T-helper 22 cell (primary cell): Measurements from ENCODE around the gene CCDC97.
"Not testable (repeated sequence)": the region's sequence is repeated elsewhere in the genome, so short reads cannot be mapped to it uniquely, and the experiment has no call there.

ENCODE experiments used
- DNase-seq: peaks from one replicate; pipeline ENCODE4 v3.0.0-alpha.2; 2020; ENCODE audit warnings: low read depth

Gene CCDC97

DNA sequence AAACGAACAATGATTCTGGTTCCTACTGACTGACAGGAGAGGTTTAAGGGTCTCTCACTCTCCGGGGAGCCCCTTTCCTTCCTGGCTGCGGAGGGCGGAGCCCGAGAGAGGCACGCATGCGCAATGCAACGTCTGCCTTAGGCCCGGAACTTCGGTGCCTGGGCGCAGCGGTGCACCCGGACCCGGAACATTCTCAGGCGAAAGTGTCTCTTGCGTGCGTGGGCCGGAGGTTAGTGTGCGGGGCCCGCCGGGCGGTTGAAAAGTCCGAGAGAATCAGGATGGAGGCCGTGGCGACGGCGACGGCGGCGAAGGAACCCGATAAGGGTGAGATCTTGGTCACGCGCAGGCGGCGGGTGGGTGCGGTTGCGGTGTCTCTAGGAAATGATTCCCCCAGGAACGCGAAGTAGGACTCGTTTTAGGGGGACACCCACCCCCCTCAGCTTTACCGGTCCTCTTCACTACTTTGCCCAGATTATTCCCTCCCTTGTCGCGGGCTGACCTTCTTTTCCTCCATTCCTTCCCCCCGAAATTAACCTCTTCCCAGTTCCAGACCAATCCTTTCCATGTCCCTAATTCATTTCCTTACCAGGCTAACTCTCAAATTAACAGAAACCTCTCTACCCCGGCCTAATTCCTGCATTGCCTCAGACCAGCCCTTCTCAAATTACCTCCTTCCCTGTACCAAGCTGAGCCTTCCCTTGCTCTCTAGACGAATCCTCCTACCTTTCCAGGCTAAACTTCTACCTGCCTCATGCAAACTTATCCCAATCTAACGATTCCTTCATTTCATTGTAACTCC is at the start of gene CCDC97:
CCDC97 (plus strand) TSS at position 140 of the 799 bp plus-strand sequence; CDS start at position 279, 139 bp downstream.
- peak; percentile 79 for DNase-seq

DNA sequence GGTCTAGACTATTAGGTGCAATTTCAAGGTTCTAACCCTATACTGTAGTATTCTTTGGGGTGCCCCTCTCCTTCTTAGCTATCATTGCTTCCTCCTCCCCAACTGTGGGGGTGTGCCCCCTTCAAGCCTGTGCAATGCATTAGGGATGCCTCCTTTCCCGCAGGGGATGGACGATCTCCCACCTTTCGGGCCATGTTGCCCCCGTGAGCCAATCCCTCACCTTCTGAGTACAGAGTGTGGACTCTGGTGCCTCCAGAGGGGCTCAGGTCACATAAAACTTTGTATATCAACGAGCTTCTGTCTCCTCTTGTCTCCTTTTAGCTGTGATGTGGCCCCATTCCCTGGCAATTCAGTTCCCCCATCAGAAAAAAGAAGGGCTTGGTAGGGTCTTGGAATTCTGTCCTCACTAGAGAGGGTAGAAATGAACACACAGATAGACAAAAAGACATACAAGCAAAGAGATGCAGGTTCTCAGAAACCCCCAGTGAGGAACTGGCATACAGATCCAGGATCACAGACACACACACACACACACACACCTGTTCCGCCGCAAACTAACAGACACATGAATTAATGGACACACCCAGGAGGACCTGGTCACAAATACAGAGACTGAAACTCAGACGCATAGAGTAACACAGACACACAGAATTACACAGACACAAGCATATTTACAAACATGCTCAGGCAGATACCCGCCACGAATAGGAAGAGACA is 48.3 kb upstream of the CCDC97 start:
- DNase-seq: no peak

DNA sequence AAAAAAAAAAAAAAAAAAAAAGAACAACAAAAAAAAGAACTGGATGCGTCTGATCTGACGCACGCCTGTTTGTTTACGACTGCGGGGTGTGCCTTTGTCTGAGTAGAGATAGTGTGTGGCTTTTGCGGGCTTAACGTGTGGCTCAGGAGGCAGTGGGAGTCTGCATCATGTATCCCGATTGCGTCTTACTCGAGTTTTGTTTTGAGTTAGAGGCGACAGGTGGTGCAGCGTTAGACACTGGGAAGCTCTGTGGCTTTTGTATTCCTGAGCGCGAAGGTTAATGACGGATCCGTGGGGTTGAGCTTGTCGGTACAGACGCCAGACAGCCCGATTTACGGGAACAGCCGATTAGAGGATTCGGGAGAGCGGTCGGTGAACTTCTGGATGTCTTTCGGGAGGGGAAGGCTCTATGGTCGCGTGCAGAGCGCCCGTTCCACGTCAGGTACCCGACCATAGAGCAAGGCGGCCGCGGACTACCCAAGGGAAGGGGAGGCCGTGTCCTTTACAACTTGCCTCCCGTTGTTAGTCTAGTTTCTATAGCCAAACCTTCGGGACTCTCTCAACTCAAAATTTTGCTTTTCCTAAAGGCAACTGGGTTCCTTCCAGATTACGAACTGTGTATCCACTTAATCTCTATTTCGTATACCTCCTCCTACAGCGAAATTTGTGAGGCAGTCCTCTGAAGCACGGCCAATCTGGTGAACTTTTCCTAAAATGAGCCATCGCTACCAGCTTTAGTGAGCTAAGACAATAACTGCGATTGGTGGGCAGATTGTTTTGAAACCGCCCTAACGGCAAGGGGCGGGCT is 46.7 kb upstream of the CCDC97 start:
- DNase-seq: peak; percentile 93

DNA sequence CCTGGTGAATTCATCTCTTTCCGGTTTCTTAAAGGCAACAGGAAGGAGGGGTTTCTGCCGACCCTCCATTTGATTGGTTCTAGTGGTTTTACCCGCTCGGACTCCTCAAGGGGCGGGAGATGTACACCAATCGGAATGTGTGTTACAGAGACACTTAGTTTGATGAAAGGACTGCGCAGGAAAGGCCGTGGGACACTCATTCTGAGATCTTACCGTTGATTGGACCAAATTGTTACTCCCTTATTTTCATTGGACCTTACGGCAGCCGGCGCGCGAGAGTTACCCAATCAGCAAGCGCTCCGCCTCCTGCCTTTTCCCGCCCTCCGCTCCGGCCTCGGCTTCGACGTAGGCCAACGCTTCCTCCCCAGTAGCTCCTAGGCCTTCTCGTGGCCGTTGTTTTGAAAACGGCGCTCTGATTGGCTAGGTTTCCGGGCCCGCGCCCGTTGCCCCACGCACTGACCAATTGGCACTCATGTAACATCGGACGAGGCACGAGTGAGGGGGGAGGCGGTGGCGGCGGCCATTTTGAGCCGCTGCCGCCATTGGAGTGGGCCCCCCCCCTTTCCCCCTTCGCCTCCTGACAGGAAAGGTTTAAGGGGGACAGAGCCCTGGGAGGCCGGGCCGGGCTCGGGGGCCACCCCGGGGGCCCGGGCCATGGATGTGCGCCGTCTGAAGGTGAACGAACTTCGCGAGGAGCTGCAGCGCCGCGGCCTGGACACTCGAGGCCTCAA is 46.0 kb upstream of the CCDC97 start, which contains the start of gene HNRNPUL1:
HNRNPUL1 (plus strand) TSS at position 523 of the 731 bp plus-strand sequence; CDS start at position 655, 132 bp downstream.
- DNase-seq: peak; percentile 98

DNA sequence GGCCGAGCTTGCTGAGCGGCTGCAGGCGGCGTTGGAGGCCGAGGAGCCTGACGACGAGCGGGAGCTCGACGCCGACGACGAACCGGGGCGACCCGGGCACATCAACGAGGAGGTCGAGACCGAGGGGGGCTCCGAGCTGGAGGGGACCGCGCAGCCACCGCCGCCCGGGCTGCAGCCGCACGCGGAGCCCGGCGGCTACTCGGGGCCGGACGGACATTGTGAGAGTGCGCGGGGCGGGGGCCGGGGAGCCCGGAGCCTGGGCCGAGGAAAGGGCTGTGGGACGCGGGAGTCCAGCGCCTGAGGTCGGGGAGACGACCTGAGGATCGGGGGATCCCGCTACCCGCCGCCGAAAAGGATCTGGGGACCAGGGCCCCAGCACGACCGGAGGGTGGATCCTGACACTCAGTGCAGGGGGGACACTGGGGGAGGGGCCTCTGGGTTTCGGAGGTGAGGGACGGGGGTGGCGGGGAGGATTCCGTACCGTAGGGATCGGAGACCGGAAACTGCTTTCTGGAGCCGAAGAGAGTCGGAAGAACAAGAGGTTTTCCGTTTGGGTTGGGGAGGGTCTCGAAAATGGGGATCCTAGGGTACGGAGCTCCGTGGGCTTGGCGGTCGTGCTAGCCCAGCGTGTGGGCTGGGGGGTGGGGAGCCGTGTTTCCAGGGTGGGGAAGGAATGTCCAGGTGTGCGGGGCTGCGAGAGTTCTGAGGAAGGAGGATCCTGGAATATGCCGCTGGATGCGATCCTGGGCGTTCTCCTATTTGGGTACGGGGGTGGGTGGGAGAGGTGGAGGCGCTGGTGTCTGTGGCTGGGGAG is 45.2 kb upstream of the CCDC97 start:
- peak; percentile 23 for DNase-seq

DNA sequence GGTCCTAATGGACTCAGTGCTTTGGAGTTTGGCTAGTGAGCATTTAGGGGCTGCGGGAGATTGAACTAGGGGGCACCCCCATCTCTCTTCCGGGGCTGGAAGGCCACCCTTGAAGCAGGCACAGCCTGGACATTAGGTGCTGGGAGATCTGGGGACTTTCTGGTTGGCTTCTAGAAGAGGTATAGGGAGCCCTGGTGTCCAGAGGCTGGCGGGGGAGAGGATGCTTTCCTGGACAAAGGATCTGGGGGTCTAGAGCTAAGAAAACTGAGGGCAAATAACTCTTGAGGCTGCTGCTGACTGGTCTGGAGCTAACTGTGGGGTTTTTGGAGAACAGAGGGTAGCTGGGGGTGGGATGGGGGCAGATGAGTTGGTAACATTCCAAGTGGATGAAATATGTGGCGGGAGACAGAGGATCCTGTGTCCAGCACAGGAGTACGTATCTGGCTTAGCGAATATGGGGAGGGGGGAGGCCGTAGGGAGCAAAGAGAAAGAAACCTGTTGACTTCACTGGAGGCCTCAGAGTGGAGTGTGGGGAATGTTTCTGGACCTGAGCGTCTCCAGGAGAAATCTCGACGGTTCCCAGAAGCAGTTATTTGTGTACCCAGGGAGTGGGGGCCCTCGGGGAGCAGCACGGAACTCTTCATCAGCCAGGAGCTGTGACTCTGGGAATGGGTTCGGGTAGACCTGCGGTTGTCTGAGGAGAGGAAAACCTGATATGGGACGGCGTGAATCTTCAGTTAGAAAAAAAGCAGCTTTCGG is 44.4 kb upstream of the CCDC97 start:
- DNase-seq: no peak

DNA sequence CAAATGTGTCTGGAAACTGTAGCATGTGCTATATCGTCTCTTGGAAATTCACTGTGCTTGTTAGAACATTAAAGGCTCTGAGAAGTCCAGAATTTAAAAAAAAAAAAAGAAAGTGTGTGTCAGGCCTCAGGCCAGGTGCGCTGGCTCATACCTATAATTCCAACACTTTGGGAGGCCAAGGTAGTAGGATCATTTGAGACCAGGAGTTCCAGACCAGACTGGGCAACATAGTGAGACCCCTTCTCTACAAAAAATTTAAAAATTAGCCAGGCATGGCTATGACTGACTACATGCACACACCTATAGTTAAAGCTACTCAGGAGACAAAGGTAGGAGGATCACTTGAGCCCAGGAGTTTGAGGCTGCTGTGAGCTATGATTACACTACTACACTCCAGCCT is 40.9 kb upstream of the CCDC97 start:
- DNase-seq: no peak

DNA sequence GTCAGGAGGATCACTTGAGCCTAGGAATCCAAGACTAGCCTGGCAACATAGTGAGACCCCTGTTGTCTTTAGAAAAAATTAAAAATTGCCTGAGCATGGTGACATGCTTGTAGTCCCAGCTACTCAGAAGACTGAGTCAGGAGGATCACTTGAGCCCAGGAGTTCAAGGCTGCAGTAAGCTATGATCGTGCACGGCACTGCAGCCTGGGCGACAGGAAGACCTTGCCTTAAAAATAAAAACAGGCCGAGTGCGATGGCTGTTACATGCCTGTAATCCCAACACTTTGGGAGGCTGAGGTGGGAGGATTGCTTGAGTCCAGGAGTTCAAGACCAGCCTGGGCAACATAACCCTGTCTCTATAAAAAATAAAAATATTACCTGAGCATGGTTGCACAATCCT is 40.4 kb upstream of the CCDC97 start:
- no peak for DNase-seq

DNA sequence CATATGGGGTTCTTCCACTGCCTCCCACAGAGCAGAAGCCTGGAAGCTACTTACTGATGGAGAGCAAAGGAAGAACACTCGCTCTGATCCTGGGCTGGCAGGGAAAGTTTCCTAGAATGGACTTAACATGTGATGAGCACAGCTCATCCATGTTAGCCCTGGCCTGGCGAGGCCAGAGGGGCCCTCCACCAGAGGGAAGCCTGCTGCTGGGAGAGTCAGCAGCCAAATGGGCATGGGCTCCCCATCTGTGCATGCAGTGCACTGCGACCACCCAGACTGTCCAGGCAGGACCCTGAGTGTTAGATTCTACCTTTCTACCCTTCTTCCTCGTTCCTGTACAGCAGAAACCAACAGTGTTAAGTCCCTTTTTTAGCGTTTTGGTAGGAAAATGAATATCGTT is 36.9 kb upstream of the CCDC97 start:
- no peak for DNase-seq

DNA sequence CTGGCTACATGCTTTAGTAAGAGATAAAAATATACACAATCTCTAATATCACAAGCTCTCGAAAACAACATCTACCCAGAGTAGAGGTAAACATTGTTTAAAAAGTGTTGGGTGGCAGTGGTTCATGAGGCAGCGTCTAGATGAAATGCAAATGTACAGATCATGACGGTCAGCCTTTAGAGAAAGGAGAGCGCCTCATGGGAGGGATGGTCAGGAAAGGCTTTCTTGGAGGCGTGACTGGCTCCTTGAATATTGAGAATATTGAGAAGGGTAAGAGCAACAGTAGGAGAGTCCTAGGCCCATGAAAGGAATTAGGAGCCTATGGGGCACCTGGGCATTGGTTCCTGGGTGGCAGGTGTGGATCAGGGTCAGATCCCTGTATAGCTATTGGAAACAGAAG is 35.2 kb upstream of the CCDC97 start:
- DNase-seq: no peak

DNA sequence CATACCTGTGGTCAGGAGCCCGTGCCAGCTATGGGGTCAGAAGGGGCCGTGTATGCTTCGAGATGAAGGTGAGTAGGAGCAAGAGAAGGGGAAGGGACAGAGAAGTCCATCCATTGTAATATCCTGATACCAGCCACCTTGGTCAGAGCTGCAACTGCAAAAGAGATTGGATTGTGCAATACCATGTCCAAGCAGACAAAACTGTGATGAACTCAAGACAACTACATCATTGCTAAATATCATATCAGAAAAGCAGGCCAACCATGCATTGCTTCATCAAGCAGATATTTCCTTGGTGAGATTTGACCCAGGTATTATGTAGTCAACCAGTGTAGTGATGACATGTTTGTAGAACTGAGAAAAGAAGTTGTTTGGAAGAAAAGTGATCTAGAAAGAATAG is 33.7 kb upstream of the CCDC97 start:
- DNase-seq: no peak

DNA sequence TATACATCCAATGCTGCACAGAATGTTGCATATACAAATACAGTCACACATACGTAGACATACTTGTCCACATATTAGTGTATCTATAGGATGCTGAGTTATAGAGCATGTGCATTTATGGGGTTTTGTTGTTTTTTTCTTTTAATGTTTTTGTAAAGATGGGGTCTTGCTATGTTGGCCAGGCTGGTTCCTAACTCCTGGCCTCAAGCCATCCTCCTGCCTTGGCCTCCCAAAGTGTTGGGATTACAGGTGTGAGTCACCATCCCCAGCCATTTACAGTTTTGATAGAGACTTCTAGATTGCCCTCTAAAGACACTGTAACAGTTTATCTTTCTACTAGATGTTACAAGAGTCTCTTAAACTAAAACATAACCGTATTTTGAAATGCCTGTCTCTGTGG is 31.5 kb upstream of the CCDC97 start:
- DNase-seq: no peak

DNA sequence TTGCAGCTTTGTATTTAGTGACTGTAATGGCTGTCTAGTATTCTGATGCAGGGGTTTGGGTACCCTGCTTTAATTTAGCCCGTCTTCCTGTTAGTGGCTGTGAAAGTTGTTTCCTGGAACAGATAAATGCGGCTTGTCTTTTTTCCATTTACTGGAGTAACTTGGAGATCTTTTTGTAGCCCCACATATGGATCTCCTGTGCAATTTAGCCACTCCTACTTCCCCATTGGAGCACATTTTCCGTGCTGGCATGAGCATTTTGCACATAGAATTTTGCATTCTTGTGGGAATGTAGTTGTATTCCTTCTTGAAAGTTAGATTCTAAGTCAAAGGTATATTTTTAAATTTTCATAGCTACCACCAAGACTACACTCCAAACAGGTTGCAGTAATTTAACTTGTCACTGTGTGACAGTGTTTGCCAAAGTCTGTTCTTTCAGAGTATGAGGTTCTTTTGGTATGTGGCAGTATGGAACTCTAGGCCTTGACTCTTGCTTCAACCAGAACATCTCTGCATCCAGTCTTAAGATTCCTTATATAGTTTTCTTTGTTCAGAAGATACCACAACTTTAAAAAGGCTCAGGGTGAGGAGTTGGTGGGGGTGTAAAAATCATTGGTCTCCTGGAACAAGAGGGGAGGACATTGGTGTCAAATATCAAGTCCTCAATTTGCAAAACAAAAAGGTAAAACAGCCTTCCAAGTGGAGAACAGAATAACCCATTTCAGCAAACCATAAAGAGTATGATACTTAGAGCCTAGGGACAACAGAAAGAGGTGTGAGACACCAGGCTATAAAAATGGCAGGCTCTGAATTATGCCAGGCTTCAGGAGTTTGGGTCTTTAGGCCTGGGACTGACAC is 21.1 kb upstream of the CCDC97 start:
- no peak for DNase-seq

DNA sequence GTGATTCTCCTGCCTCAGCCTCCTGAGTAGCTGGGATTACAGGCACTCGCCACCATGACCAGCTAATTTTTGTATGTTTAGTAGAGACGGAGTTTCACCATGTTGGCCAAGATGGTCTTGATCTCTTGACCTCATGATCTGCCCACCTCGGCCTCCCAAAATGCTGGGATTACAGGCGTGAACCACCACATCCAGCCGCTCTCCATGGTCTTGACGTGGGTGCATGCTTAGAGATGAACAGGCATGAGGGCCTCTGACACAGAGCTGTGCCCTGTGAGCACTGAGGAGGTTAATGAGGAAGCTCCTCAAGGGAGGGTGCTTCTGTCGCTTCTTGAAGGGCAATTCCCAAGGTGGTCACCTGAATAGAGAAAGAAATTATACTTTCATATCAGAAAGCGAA is 20.2 kb upstream of the CCDC97 start:
- DNase-seq: not testable (repeated sequence)

DNA sequence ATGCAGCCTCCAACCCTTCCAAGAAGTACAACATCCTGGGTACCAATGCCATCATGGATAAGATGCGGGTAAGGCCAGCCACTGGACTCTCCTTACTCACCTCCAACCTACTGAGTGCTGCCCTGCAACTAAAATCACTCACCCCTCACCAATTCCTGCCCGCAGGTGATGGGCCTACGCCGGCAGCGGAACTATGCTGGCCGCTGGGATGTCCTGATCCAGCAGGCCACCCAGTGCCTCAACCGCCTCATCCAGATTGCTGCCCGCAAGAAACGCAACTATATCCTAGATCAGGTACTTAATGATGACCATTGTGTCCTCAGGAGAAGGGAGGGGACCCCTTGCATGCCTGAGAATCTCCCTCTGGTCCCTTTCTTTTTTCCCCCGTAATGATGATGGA is 15.6 kb upstream of the CCDC97 start:
- no peak for DNase-seq

DNA sequence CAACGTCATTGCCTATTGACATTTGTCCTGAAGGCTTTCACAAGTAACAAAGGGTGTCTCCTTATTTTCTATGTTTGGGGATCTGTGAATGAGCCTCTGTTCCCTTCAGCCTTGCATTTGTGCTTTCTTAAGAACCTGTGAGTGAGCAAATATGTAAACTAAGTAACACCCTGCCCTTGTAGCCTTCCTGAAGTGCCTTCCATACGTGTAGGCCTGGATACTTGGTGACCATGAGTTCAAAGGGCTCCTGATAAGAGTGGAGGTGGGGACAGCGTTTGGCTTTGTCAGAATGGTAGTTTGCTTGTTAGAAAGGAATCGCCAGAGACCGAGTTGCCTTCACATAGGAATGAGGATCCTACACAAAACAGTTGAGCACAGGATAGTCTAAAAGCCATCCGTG is 14.5 kb upstream of the CCDC97 start:
- DNase-seq: no peak

DNA sequence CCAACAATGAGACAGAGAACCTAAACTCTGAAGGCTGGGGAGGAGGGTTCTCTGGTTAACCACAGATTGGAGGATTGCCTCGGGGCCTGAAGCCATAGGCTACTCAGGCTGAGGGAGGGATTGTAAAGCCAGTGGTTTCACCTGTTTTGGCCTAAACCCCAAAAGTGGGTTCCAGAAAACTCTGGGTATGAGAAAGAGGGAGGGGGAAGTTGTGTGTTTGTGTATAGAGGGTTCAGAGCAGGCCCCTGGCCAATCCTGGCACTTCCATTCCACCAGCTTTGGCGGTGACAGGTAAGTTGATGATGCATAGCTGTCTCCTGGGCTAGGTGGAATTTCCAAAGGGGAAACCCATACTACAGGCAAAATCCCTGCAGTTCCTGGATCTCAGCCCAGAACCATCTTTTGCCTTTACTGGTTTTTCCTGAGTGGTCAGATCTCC is 13.5 kb upstream of the CCDC97 start:
- DNase-seq: no peak

DNA sequence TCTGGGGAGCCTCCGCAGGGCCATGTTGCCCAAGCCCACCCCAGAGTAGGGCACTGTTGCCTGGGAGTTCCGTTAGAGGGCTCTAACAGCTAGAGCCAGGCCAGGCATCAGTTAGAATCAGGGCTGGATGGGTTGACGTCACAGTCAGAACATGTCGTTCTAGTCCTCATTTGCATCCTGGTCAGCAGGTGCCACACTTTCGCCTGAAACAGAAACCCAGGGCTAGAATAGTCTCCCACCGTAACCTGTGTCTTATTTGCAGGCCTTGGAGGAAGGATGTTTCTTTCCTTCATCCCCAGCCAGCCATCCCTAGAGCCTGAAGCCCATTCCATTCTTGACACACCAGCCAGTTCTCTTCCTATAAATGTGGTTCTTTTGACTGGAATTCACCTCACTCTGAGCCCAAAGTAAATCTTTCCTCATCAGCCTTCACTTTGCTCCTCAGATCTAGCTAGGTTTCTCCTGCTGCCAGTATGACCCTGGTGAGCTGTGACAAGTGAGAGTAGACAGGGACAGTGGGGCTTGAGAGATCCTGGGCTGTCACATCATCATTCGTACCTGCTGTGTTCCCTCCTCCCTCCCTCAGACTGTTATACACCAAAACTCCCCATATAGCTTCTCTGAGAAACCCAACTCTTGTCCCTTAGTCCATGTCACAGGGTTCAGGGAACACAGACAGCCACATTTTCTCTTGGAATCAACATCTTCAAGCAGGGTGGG is 12.2 kb upstream of the CCDC97 start:
- DNase-seq: no peak
